C4-2B (cell line): ENCODE results near the gene KANSL1L.

Source experiments
- ZFX ChIP-seq: fragments of 450-650 bp; IDR thresholded peaks from 2 replicates; pipeline ENCODE4 v1.6.1; 2017
- TF ChIP-seq, protein P1 (sequence below): fragments of 450-650 bp; conservative IDR thresholded peaks from 2 replicates; pipeline ENCODE4 v1.5.1; 2017; ENCODE audit warnings: mild to moderate bottlenecking

- TF ChIP-seq, protein P1, sequence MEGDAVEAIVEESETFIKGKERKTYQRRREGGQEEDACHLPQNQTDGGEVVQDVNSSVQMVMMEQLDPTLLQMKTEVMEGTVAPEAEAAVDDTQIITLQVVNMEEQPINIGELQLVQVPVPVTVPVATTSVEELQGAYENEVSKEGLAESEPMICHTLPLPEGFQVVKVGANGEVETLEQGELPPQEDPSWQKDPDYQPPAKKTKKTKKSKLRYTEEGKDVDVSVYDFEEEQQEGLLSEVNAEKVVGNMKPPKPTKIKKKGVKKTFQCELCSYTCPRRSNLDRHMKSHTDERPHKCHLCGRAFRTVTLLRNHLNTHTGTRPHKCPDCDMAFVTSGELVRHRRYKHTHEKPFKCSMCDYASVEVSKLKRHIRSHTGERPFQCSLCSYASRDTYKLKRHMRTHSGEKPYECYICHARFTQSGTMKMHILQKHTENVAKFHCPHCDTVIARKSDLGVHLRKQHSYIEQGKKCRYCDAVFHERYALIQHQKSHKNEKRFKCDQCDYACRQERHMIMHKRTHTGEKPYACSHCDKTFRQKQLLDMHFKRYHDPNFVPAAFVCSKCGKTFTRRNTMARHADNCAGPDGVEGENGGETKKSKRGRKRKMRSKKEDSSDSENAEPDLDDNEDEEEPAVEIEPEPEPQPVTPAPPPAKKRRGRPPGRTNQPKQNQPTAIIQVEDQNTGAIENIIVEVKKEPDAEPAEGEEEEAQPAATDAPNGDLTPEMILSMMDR, result no peak
- no peak for TF ChIP-seq ZFX
Observed at GRCh38 chr2:210147614-210148013, 23.6 kb downstream of the KANSL1L start.
